Embryonic facial prominence (tissue), 1 donor: ENCODE results near the gene KMT5B.
"Not testable (repeated sequence)": the region's sequence is repeated elsewhere in the genome, so short reads cannot be mapped to it uniquely, and the experiment has no call there.

Experiments
- DNase-seq: peaks from one replicate; pipeline ENCODE4 v3.0.0-alpha.2; 2016; ENCODE audit errors: extremely low spot score

Gene KMT5B

GRCh38 chr11:68213135-68213515 is at the start of gene KMT5B:
KMT5B (minus strand) TSS chr11:68213296; CDS start chr11:68190076, 23,220 bp downstream.
- DNase-seq: peak; percentile 39

GRCh38 chr11:68262544-68262827 is 49.4 kb upstream of the KMT5B start:
- DNase-seq: no peak

- no peak for DNase-seq
These were observed 48.9 kb upstream of the KMT5B start for GRCh38 chr11:68261749-68262543.

GRCh38 chr11:68261006-68261405 is 47.9 kb upstream of the KMT5B start:
- DNase-seq: no peak

DNA sequence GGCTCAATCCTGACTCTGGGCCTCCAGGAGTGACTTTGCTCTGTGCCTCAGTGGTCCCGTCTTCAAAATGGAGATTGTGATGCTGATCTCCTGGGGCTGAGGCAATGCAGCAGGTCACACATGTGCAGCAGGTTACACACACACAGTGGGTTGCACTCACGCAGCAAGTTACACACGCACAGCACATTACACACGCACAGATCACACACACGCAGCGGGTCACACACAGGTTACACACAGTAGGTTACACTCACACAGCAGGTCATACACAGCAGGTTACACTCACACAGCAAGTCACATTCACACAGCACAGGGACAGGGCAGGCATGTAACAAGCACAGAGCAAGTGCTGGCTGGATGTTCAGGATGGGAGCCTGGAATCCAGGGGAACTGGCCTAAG is 47.4 kb upstream of the KMT5B start:
- no peak for DNase-seq

DNA sequence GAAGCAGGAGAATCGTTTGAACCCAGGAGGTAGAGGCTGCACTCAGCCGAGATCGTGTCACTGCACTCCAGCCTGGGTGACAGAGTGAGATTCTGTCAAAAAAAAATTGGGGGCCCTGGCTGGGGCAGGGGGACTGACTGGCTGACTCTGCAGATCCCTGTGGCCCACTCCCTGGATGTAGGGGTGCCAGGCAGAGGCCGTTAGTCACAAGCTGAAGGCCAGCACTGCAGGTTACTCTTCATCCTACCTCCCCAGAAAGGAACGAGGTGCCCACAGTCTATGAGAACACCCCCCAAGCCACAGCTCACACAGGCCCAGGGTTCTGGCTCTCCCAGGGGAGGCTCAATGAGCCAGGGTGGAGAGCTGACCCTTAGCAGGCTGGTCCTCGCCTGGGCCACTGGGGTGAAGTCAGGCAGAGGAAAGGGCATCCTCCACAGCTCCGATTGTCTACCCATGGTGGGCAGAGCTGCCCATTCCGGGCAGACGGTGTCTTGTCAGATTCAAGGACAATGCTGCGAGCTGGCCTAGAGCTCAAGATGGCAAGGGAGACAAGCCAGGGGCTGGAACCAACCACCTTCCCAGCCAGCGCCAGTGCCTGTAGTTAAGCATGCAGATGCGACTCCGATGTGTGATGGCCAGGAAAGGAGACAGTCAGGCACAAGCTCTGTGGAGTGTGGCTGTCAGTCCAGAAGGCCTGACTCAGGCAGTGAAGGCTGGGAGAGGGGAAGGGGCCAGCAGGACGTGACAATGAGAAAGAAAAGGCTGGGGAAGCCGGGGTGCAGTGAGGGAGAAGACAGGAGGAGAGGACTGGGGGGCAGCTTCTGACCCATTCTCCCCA is 46.2 kb upstream of the KMT5B start:
- DNase-seq: no peak

- DNase-seq: no peak
These were observed 45.3 kb upstream of the KMT5B start for GRCh38 chr11:68258363-68258765.

- DNase-seq: peak; percentile 46
These were observed 44.6 kb upstream of the KMT5B start for GRCh38 chr11:68257477-68258362.

GRCh38 chr11:68256331-68256741 is 43.2 kb upstream of the KMT5B start:
- DNase-seq: no peak

DNA sequence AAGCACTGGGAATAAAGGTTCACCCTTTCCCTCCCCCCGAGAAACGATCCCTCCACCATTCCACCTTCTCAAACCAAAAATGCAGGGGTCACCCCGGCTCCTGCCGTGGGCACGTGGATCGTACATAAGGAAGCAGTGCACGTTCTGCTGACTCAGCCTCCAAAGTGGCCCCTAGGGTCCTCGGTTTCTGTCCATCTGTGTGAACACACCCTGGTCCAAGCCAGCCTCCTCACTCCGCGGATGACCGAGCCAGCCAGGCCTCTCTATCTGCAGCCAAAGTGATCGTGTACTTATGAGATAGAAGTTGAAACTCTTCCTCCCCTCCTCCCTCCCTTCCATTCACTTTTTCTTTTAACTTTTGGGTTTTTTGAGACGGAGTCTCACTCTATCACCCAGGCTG is 42.4 kb upstream of the KMT5B start:
- no peak for DNase-seq

DNA sequence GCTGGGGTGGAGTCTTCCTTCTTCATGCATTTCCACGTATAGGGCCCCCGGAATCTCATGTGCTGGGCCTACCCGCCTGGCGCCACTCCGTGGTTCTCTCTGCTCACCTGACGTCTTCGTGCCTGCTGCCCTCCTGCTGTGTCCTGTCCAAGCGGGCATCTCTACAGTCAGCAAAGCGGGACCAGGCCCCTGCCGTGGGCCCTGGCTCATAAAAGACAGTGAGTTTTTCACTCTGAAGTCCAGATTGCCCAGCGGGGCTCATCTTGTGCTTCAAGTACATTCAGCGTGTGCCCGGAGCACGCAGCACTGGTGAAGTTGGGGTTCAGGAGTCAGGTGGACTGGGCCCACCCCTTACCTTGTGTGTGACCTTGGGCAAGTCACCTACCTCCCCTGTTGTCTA is 41.3 kb upstream of the KMT5B start:
- DNase-seq: no peak

DNA sequence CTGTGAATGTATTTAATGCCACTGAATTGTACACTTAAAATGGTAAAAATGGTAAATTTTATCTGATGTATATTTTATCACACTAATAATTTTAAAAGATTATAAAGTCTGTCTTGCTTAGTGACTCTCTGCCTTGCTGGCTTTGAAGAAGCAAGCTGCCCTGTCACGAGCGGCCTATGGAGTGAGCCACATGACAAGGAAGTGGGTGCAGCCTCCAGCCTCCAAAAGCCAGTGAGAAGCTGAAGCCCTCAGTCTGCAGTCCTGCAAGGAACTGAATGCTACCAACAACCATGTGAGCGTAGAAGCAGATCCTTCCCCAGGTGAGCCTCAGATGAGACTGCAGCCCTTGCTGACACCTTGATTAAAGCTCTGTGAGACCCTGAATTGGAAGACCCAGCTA is 38.7 kb upstream of the KMT5B start:
- no peak for DNase-seq

DNA sequence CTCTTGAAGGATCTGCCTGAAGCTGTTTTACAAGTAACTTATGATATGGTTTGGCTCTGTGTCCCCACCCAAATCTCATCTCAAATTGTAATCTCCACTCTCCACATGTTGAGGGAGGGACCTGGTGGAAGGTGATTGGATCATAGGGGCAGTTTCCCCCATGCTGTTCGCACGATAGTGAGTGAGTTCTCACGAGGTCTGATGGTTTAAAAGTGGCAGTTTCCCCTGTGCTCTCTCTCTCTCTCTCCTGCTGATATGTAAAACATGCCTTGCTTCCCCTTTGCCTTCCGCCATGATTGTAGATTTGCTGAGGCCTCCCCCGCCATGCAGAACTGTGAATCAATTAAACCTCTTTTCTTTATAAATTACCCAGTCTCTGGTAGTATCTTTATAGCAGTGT is 31.8 kb upstream of the KMT5B start:
- not testable (repeated sequence) for DNase-seq

DNA sequence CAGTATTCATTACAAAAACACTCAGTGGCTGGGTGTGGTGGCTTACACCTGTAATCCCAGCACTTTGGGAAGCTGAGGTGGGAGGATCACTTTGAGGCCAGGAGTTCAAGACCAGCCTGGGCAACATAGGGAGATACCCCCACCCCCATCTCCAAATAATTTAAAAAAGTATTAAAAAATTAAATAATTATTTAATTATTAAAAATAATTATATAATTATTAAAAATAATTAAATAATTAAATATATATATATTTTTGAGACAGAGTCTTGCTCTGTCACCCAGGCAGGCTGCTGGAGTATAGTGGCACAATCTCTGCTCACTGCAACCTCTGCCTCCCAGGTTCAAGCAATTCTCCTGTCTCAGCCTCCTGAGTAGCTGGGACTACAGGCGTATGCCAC is 30.8 kb upstream of the KMT5B start:
- DNase-seq: not testable (repeated sequence)

DNA sequence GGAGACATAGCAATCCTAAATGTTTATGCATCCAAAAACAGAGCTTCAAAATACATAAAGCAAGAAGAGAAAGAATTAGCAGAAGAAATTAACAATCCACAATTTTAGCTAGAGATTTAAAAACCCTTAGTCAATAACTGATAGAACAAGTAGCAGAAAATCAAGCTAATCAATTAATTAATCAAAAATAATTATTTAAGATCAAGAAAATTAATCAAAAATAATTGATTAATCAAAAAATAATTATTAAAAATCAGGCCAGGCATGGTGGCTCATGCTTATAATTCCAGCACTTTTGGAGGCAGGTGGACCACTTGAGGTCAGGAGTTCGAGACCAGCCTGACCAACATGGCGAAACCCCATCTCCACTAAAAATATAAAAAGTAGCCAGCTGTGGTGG is 29.5 kb upstream of the KMT5B start:
- DNase-seq: no peak

- no peak for DNase-seq
These were observed 18.5 kb upstream of the KMT5B start for GRCh38 chr11:68231621-68232020.

GRCh38 chr11:68229601-68230000 is 16.5 kb upstream of the KMT5B start:
- no peak for DNase-seq

- no peak for DNase-seq
These were observed 13.3 kb upstream of the KMT5B start for GRCh38 chr11:68226421-68226820.

- no peak for DNase-seq
These were observed 11.5 kb upstream of the KMT5B start for GRCh38 chr11:68224606-68225005.

DNA sequence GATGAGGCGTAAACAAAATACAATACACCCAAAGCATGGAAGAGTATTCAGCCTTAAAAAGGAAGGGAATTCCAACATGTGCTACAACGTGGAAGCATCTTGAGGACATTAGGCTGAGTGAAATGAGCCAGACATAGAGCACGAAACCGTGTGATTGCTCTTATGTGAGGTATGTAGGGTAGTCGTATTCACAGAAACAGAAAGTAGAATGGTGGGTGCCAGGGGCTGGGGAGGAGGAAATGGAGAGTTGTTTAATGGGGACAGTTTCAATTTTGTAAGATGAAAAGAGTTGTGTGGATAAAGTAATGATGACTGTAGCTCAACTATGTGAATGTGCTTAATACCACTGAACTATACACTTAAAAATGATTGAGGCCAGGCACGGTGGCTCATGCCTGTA is 10.2 kb upstream of the KMT5B start:
- DNase-seq: no peak

GRCh38 chr11:68221406-68221805 is 8.3 kb upstream of the KMT5B start:
- DNase-seq: no peak
